ENCODE results near the gene CRY1.

DNA sequence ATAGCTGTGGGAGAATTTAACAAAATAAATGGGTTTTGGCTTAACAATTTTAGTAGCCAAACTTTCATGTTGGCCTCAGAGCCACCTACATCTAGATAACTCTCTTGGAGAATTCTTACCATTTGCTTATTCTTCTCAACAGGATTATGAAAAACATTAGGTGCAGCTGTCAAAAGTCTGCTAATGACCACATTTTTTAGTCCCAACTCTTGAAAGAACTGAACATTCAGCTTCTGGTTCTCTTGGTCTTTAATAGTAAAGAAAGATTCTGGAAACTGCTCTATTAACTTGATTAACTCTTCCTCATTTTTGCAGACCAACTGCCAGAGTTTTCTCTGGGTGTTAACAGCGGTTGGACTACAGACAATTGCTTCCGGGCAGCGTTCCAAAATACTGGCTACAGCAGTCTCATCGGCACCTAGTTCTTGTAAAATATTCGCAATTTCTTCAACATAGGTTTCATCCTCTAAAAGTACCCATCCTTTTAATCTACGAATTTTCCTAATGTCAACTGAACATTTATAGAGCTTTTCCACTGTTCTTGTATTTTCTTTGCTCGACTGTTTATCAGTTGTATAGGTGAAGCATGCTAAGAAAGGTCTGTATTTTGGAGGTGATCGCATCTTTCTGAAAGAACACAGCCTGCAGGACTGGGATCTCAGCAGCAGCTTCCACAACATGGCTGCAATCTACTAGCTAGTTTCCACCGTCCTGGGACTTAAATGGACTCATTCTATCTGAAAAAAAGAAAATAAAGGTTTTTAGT is 115.1 kb downstream of the CRY1 start:
- TF ChIP-seq CTCF (IDR thresholded peaks at IDR 0.05; ENCODE audit: insufficient read depth, low read length, poor library complexity, severe bottlenecking) (no peak), EZH2phosphoT487 (conservative IDR thresholded peaks at IDR 0.05; ENCODE audit: low read length) (no peak)

Measured in SU-DHL-6 (cell line).